G401 (cell line): Measurements from ENCODE around the gene EPHA4. TPM values are rescaled to one million over a fixed set of nuclear protein-coding genes. Genes with fewer than 3 reads are reported as not detected.

Experiments
- DNase-seq: peaks from one replicate; pipeline ENCODE4 v3.0.0-alpha.2; 2015; ENCODE audit warnings: low spot score
- in situ Hi-C: cut with HindIII; loops from 2 replicates; pipeline ENCODE4 v1.10.0; 2016; ENCODE audit warnings: low sequenced_read_pairs, mixed read lengths
- total RNA-seq: library from RNA; depleted of rRNA; stranded (reverse); fragments of >200 nt; shearing (Covaris generic); gene quantifications from 2 replicates; pipeline ENCODE4 v1.2.3, GENCODE V29; 2014

Gene EPHA4
- total RNA-seq, 1 experiment from 2014 or later = not detected

- in situ Hi-C loops = no loop called here
- peak; percentile 39 for DNase-seq
Observed at GRCh38 chr2:221552291-221552690, 19.8 kb downstream of the EPHA4 start.

DNA sequence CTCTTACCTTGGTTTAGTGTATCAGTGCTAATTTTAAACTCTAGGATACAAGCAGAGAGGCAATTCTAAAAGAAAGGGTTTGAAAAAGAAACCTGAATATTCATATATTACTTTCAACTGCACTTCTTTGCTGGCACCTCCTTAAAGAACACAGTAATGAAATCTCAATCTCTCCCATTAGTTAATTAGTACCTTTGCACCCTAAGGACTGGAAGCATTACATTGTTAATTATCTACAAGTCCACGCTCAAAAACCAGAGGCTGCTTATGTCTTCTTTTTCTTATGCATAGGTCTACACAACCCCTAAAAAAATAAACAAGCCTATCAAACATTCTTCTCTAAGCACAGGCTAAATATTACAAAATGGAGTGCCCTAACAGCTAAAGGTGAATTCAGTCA, 20.2 kb downstream of the EPHA4 start:
- in situ Hi-C loops = no loop called here
- DNase-seq = no peak

DNA sequence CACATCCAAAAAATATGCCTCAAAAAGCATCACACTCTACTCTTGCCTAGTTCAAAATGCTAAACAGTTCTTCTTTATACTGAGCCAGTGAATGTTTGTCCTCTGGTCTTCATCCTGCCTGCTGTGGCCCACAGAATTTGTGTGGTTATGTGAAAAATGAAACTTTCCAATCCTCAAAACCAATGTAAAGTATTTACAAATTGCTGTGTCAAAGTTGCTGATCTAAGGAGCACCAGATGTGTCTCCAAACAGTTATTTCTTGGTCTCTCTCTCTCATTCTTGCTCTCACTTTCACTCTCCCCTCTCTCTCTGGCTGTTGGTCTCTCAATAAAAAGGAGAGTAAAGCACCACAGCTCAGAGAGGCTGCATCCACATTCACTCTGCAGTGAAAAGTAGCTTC, 23.0 kb downstream of the EPHA4 start:
- no peak for DNase-seq
- in situ Hi-C loops = no loop called here

GRCh38 chr2:221546505-221547225, 25.4 kb downstream of the EPHA4 start:
- no peak for DNase-seq
- in situ Hi-C loops = no loop called here

- in situ Hi-C loops = no loop called here
- DNase-seq = no peak
Observed at GRCh38 chr2:221541131-221541735, 30.9 kb downstream of the EPHA4 start.

DNA sequence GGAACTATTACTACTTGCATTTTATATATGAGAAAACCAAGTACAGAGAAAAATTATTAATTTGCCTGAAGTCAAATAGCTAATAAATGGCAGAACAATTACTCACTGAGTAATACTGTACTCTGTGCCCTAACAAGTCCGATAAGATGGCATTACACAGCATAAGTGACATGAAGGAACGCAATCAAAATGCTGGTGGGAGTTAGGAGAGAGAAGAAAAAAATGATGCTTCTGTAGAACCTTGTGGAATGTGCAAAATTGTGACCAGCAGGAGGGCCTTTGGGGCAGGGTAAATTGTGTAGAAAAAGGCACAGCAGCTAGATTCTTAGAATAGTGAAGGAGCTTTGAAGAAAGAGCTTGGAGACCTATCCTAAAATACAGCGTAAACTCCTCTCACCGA, 32.9 kb downstream of the EPHA4 start:
- no peak for DNase-seq
- in situ Hi-C loops = no loop called here

DNA sequence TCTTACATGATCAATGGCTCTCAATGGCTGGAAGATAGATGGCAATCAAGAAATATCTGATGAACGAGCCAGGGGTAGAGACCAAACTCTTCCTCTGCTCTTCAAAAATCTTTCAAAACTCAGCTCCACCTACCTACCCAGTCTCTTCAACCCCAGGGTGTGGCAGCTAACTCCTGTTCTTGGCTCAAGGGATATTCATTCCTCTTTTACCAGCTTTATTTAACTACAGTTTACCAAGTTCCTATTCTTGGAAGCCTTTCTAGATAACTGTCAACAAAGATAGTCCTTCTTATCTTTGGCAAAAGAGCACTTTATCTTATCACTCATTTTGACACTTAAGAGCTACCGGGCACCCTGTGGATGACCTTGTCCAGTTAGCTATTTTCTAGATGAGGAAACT, 36.3 kb downstream of the EPHA4 start:
- in situ Hi-C loops = no loop called here
- no peak for DNase-seq

- in situ Hi-C loops = no loop called here
- no peak for DNase-seq
Observed at GRCh38 chr2:221533299-221533698, 38.8 kb downstream of the EPHA4 start.

- DNase-seq = no peak
- in situ Hi-C loops = no loop called here
Observed at GRCh38 chr2:221532641-221533040, 39.5 kb downstream of the EPHA4 start.

DNA sequence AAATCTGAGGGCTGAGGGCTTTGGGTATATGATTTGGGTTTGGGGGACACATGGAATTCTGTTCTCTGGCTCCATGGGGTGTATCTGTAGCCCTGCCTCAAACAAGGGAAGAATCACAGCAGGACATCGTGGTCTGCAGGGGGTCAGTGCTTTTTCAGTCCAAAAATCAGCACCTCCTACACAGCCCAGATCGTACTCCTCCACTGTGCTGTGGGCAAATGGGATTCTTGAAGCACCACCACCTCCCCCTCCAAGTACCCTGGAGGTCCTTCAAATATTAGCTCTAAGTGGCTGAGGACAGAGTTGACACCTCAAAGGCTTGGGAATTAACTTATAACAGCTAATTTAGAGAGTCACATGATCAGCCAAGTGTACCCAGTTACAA, 41.5 kb downstream of the EPHA4 start:
- DNase-seq = no peak
- in situ Hi-C loops = no loop called here

- no peak for DNase-seq
- in situ Hi-C loops = no loop called here
Observed at GRCh38 chr2:221529943-221530652, 42.0 kb downstream of the EPHA4 start.

GRCh38 chr2:221529177-221529942, 42.7 kb downstream of the EPHA4 start:
- in situ Hi-C loops = no loop called here
- no peak for DNase-seq

GRCh38 chr2:221527776-221528309, 44.3 kb downstream of the EPHA4 start:
- in situ Hi-C loops = no loop called here
- no peak for DNase-seq

- DNase-seq = no peak
- in situ Hi-C loops = no loop called here
Observed at GRCh38 chr2:221524158-221524557, 47.9 kb downstream of the EPHA4 start.

DNA sequence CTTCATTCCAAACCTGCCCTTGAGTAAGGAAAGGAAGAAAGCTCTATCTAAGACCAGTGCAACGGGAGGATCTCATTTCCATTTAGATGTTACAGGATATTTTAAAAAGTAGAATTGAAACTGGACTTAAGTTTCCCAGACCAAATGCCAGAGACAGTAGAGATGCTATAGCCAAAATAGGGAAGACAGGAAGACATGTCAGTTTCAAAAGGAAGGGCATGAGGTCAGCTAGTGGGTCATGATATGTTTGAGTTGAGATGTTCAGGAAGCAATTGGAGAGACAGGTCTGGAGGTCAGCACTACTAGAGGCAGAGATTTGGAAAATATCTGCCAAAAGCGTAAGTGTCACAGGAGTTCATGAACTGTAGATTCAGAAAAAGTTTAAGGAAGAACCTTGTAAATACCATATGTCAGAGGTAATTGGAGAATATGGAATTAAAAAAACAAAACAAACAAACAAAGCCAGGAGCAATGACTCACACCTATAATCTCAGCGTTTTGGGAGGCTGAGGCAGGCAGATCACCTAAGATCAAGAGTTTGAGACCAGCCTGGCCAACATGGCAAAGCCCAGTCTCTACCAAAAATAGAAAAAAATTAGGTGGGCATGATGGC, 50.8 kb downstream of the EPHA4 start:
- DNase-seq = no peak
- in situ Hi-C loops = no loop called here

DNA sequence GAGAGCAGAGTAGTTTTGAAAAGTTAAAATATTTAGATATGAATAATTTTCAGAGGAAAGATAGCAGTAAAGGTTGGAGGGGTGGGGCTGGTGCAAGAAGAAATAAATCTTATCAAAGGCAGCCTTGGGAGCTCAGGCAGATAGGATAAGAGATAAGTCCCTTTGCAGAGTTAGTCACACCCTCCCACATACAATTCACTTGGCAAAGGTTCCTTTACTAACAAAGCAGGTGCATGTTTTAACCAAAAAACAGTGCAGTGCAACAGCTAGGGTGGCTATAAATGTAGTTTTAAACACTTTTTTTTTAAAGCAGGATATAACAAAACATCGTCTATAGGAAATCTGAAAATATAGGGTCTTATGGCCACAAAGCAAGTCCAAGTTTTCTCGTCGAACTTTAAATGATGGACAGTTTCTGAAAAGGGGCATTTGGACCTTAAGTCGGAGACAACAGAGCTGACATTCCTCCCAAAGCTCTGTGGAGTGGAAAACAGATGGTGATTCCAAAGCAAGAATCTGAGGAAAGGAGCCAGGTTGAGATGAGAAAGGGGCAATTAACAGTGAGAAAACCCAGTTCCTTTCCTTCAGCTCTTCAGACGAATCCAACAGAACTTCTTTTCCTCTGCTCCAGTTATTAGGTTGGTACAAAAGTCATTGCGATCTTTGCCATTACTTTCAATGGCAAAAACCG, 53.0 kb downstream of the EPHA4 start:
- in situ Hi-C loops = no loop called here
- peak; percentile 87 for DNase-seq

DNA sequence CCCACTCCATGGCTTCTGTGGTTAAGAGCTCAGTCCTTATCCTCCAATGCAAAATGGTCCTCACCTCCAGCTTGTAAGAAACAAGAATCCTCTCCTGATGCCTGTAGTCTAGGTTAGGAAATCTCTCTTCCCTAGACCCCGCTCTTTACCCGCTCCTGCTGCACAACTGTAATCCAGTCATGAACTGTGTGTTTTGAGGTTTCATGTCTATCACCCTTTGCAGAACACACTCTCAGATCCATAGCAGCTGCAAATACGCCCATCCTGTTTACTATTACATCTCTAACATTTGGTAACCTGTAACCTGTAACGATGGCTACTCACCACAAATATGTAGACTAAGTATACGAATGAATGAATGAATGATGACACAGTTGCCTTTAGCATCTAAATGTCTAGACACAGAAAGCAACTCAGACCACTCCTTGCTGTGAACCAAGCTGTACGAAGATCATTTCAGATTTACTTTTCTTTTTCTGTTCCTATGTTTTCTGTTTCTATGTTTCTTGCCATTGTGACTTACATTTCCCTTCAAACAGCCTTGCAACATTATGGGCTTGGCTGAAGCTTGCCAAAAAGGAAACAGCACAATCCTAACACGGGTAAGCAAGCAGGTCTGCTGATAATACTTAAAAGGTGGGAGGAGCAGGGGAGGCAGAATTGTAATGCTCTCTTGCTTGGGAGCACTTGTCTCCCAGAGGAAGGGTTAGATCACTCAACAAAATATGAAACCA, 53.7 kb downstream of the EPHA4 start:
- in situ Hi-C loops = no loop called here
- DNase-seq = peak; percentile 53

DNA sequence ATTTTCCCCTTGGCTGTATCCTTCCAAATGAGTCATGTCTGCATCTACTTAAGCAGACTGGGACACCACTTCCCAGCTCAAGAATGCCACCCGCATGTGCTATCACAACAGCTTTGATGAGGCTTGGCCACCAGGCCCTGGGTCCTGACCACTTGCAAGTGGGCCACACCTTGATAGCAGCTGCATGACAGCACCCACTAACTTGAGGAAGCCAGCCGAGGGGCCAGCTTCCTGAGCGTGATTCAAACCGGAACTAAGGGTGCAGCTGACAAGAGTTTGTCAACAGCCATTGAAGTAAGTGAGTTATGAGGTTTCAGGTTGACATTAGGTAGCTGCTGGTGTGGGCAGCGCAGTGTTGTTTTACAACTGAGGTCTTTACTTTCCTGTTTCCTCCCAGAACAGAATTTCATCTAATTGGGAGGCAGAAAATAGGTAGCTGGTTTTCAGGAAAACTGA, 54.4 kb downstream of the EPHA4 start:
- no peak for DNase-seq
- in situ Hi-C loops = no loop called here
